GM18873 (cell line): ENCODE measurements around the gene HHLA2.
"Not testable (repeated sequence)": the region's sequence is repeated elsewhere in the genome, so short reads cannot be mapped to it uniquely, and the experiment has no call there.

Source experiments
- ATAC-seq: cut with Tn5 transposase; IDR thresholded peaks from one replicate; pipeline ENCODE4 v1.9.1; 2021; ENCODE audit warnings: mild to moderate bottlenecking, moderate library complexity, moderate number of reproducible peaks; ENCODE audit not compliant: unreplicated experiment, low FRiP score

The HHLA2 gene

GRCh38 chr3:108338901-108339545 lies 42.7 kb downstream of the HHLA2 start:
- ATAC-seq, result peak; percentile 42

GRCh38 chr3:108341911-108342310 lies 45.6 kb downstream of the HHLA2 start:
- no peak for ATAC-seq

GRCh38 chr3:108342837-108343486 lies 46.6 kb downstream of the HHLA2 start:
- peak; percentile 81 for ATAC-seq

GRCh38 chr3:108343491-108343890 lies 47.1 kb downstream of the HHLA2 start:
- no peak for ATAC-seq

- no peak for ATAC-seq
Observed at GRCh38 chr3:108345492-108346205, 49.3 kb downstream of the HHLA2 start.

- ATAC-seq, result no peak
Observed at GRCh38 chr3:108346301-108347227, 50.2 kb downstream of the HHLA2 start.

GRCh38 chr3:108352176-108352575 lies 55.8 kb downstream of the HHLA2 start:
- ATAC-seq, result no peak

GRCh38 chr3:108354562-108354961 lies 58.2 kb downstream of the HHLA2 start:
- no peak for ATAC-seq

GRCh38 chr3:108357042-108357441 lies 60.7 kb downstream of the HHLA2 start:
- no peak for ATAC-seq

- ATAC-seq, result no peak
Observed at GRCh38 chr3:108359011-108359410, 62.7 kb downstream of the HHLA2 start.

GRCh38 chr3:108376026-108376425 lies 79.7 kb downstream of the HHLA2 start:
- ATAC-seq, result no peak

- no peak for ATAC-seq
Observed at GRCh38 chr3:108377384-108377783, 81.0 kb downstream of the HHLA2 start.

GRCh38 chr3:108378153-108378951 lies 82.0 kb downstream of the HHLA2 start:
- ATAC-seq, result no peak

- not testable (repeated sequence) for ATAC-seq
Observed at GRCh38 chr3:108378952-108379342, 82.6 kb downstream of the HHLA2 start.

GRCh38 chr3:108380128-108380795 lies 83.9 kb downstream of the HHLA2 start:
- ATAC-seq, result no peak

- ATAC-seq, result no peak
Observed at GRCh38 chr3:108381529-108382140, 85.3 kb downstream of the HHLA2 start.

- ATAC-seq, result no peak
Observed at GRCh38 chr3:108383306-108383705, 87.0 kb downstream of the HHLA2 start.

- no peak for ATAC-seq
Observed at GRCh38 chr3:108387063-108387462, 90.7 kb downstream of the HHLA2 start.
